ENCODE measurements around the gene AGAP9.
"Not testable (repeated sequence)": the region's sequence is repeated elsewhere in the genome, so short reads cannot be mapped to it uniquely, and the experiment has no call there.

GRCh38 chr10:47461261-47461687 is 62.2 kb downstream of the AGAP9 start:
- TF ChIP-seq MAX (IDR thresholded peaks at IDR 0.05; ENCODE audit: low read depth, low read length); POLR2A (IDR thresholded peaks at IDR 0.05; ENCODE audit: extremely low read depth, insufficient read length): not testable (repeated sequence)
- peak; percentile 20 for TF ChIP-seq CTCF (IDR thresholded peaks at IDR 0.05; ENCODE audit: low read depth, low read length)

All from NB4 (cell line).